ENCODE measurements around the gene CDH23.

DNA sequence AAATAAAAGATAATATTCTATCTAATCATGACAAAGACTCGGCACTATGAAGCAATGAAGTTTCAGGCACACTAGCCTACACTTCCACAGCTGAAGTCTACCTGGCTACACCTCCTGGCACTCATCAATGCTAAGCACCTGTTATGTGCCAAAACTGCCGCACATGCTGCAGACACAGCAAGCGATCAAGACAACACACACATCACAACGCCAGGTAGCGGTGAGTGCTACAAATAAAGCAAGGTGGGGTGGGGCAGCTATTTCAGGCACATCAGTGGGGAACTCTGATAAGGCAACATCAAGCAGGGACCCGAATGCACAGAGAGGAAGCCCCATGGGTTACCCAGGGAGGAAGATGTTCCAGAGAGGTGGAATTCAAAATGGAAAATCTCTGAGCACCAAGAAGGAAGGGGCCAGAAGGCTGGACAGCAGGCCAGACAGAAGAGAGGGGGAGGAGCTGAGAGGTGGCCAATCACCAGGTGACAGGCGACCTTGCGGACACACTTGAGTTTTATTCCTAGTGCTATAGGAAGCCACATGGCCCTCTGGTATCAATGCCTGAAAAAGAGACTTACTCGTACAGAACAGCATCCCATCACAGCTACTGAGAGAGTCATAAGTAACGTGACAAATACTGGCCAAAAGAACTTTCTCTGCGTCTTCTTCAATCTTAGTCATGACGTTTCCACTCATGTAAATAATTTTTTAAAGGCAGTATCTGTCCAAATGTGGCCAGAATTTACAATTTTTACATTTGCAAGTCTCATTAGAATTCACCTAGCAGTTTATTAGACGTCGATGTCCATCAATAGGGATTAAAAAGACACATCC is 446.4 kb downstream of the CDH23 start:
- no peak for TF ChIP-seq EZH2 (IDR thresholded peaks at IDR 0.05; ENCODE audit: low read depth)
- TF ChIP-seq CTCF (conservative IDR thresholded peaks at IDR 0.05) = no peak
